Spinal cord (tissue), 10 donors: ENCODE results near the gene XPA. TPM values are rescaled to one million over a fixed set of nuclear protein-coding genes. Genes with fewer than 3 reads are reported as not detected.
"Not testable (repeated sequence)": the region's sequence is repeated elsewhere in the genome, so short reads cannot be mapped to it uniquely, and the experiment has no call there.

Source experiments
- DNase-seq, 6 donors: peaks; one replicate each; pipeline versions ENCODE4 v3.0.0 to v3.0.0-alpha.2; 2013 to 2015; ENCODE audit warnings: low spot score in 6 of 6, low read depth in 4 of 6
- H3K27ac ChIP-seq: one replicate; pipeline ENCODE4 v1.5.1; 2013; ENCODE audit warnings: low read depth, low read length, control low read depth
- H3K27me3 ChIP-seq: one replicate; pipeline ENCODE4 v1.6.1; 2013; ENCODE audit warnings: low read length; ENCODE audit not compliant: control insufficient read depth, insufficient read depth
- H3K36me3 ChIP-seq: one replicate; pipeline ENCODE4 v1.6.1; 2013; ENCODE audit warnings: low read length; ENCODE audit not compliant: control insufficient read depth, insufficient read depth
- H3K4me1 ChIP-seq: one replicate; pipeline ENCODE4 v1.6.1; 2013; ENCODE audit warnings: low read length; ENCODE audit not compliant: control insufficient read depth, insufficient read depth
- H3K4me3 ChIP-seq: one replicate; pipeline ENCODE4 v1.5.1; 2013; ENCODE audit warnings: low read depth, low read length, control low read depth
- H3K9me3 ChIP-seq: one replicate; pipeline ENCODE4 v1.6.1; 2013; ENCODE audit warnings: low read length; ENCODE audit not compliant: control insufficient read depth, insufficient read depth
- WGBS: methylation state at CpG from one replicate; pipeline ENCODE4 v1.1.5; 2013; ENCODE audit warnings: missing lambda C conversion rate; ENCODE audit not compliant: insufficient coverage; 5-methylcytosine and 5-hydroxymethylcytosine counted together
- polyA plus RNA-seq, 2 donors: library from polyadenylated mRNA; unstranded; fragments of 120-200 nt; gene quantifications; one replicate each; pipeline ENCODE4 v1.2.1, GENCODE V29; 2013; ENCODE audit not compliant: insufficient read length in 2 of 2
- total RNA-seq, 2 donors: library from RNA; depleted of rRNA in 1 of 2; stranded (reverse); fragments of 120-200 nt in 1 of 2; fragments of >200 nt in 1 of 2; gene quantifications; one replicate each; pipeline versions ENCODE4 v1.2.3 to v1.2.4, GENCODE V29; 2013 to 2014
- donor health status: healthy.

Gene XPA
- total and polyA plus RNA-seq, 4 donors, result 19.2 to 40.0 (median 29.7) TPM

GRCh38 chr9:97704851-97705250, 7.7 kb upstream of the XPA start:
- 83% methylated on average over 3 of the region's 4 CpGs for WGBS
- H3K4me1 ChIP-seq, result no peaks in the 10 kb centered on the region
- no peaks in the 10 kb centered on the region for H3K9me3 ChIP-seq
- H3K27me3 ChIP-seq, result no peaks in the 10 kb centered on the region
- no peaks in the 10 kb centered on the region for H3K36me3 ChIP-seq
- H3K27ac ChIP-seq, result no peak overlapping the region
- DNase-seq, result no peak
- no peak overlapping the region for H3K4me3 ChIP-seq

DNA sequence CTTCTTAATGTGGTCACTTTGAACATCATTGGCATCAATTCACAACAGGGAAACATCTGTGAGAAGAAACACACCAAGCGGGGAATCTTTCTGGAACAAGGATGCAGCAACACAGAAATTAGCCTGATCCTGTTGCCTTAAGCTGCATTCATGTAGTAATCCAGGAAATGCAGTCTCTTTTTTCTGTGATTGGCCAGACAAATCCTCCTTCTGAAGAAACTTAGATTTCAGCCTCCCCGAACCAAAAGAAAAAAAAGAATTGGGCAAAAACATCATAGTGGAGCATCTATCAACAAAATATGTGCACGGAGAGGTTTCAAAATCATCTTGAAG, 7.2 kb upstream of the XPA start:
- Histone ChIP-seq H3K27me3 (no peaks in the 10 kb centered on the region), H3K36me3 (no peaks in the 10 kb centered on the region), H3K27ac (no peak overlapping the region), H3K9me3 (no peaks in the 10 kb centered on the region), H3K4me3 (no peak overlapping the region), H3K4me1 (no peaks in the 10 kb centered on the region)
- no peak for DNase-seq
- no CpG with 5 or more reads among the region's 3 CpGs for WGBS

DNA sequence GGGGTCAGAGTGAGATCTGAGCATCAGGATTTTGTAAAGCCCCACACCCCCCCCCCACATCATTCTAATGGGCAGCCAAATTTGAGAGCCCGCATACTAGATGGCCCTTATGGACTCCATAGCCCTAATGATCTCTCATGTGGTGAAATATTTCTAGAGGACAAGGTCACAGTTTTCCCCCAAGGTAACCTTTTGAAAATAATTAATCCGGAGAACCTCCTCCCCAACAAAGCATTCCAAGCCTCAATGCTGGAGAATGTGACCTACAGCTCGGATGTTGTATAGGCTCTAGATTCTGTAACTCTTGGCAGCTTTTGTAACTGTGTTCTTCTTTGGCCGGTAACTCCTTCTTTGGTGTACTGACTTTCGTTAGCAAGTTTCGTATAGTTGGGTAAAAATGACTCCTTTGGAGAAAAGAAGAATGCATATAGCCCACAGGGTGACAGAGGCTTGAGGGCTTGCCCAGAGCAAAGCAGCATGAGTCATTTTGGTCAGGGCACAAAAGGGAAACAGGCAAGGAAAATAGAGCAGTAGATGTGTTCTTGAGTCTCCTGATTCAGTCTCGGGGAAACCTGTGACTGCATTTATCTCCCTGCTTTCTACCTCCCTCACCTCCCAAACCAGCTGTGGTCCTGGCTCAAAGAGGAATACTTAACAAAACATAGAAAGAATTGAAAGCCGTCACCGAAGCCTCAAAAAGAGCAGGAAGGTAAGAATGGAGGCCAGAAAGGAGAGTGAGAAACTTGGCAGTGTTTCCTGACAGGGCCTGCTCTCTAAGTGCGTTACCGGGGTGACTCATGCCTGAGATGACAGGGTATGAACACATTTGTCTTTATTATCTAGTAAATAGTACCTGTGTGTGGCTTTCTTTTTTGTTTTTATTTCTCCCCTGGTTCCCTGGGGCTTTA, 6.6 kb upstream of the XPA start:
- WGBS, result 70% methylated on average over 5 of the region's 11 CpGs
- Histone ChIP-seq H3K36me3 (no peaks in the 10 kb centered on the region), H3K27ac (no peak overlapping the region), H3K27me3 (no peaks in the 10 kb centered on the region), H3K4me3 (no peak overlapping the region), H3K9me3 (no peaks in the 10 kb centered on the region), H3K4me1 (no peaks in the 10 kb centered on the region)
- DNase-seq, result peak in 1 of 6 donors; percentile 6

DNA sequence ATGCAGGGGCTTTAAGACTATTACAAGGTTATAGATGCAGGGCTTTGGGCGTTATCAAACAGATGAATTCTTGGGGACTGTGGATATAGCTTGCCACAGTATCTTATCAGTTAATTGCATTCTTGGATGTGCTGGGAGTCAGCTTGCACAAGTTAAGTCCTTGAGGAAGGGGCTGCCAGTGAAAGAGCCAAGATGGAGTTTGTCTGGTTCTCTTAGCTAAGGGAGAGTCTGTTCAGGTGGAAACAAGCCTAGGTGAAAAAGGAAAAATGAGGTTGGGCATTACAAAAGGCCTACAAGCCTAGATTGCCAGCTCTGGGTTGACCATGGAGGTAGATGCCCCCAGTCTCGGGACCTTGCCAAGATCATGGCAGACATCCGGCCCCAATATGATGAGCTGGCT, 2.7 kb upstream of the XPA start:
- not testable (repeated sequence) for H3K9me3 ChIP-seq, H3K27ac ChIP-seq, DNase-seq, H3K36me3 ChIP-seq, H3K27me3 ChIP-seq, H3K4me1 ChIP-seq, H3K4me3 ChIP-seq
- 97% methylated on average over 3 of the region's 3 CpGs for WGBS

DNA sequence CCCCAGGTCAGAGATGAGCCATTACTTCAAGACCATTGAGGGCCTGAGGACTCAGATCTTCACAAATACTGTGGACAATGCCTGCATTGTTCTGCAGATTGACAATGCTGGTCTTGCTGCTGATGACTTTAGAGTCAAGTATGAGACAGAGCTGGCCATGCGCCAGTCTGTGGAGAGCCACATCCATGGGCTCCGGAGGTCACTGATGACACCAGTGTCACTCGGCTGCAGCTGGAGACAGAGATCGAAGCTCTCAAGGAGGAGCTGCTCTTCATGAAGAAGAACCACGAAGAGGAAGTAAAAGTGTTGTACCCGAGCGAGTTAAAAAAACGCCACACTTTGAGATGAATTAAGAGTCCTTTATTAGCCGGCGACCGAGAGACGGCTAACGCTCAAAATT, 2.1 kb upstream of the XPA start:
- H3K27ac ChIP-seq, H3K4me1 ChIP-seq, H3K36me3 ChIP-seq, DNase-seq, H3K9me3 ChIP-seq, H3K27me3 ChIP-seq, H3K4me3 ChIP-seq: not testable (repeated sequence)
- 85% methylated on average over 13 of the region's 13 CpGs for WGBS

DNA sequence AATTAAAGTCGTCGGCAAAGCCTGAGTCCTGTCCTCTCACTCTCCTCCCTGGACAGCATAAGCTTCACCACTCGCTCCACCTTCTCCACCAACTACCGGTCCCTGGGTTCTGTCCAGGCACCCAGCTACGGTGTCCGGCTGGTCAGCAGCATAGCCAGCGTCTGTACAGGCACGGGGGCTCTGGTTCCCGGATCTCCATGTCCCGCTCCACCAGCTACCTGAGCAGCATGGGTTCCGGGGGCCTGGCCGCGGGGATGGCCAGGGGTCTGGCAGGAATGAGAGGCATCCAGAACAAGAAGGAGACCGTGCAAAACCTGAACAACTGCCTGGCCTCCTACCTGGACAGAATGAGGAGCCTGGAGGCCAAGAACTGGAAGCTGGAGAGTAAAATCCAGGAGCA, 1.7 kb upstream of the XPA start:
- Histone ChIP-seq H3K27me3 (no peaks in the 10 kb centered on the region), H3K27ac (no peak overlapping the region), H3K9me3 (no peaks in the 10 kb centered on the region), H3K4me1 (no peaks in the 10 kb centered on the region), H3K4me3 (no peak overlapping the region), H3K36me3 (no peaks in the 10 kb centered on the region)
- no peak for DNase-seq
- 92% methylated on average over 14 of the region's 14 CpGs for WGBS

GRCh38 chr9:97697837-97698236, 697 bp upstream of the XPA start:
- Histone ChIP-seq H3K36me3 (no peaks in the 10 kb centered on the region), H3K9me3 (no peaks in the 10 kb centered on the region), H3K4me1 (no peaks in the 10 kb centered on the region), H3K4me3 (peak overlapping the region; percentile 90), H3K27ac (peak overlapping the region; percentile 90), H3K27me3 (no peaks in the 10 kb centered on the region)
- 57% methylated on average over 1 of the region's 1 CpG for WGBS
- peak in 2 of 6 donors; percentile 4 to 7 for DNase-seq

DNA sequence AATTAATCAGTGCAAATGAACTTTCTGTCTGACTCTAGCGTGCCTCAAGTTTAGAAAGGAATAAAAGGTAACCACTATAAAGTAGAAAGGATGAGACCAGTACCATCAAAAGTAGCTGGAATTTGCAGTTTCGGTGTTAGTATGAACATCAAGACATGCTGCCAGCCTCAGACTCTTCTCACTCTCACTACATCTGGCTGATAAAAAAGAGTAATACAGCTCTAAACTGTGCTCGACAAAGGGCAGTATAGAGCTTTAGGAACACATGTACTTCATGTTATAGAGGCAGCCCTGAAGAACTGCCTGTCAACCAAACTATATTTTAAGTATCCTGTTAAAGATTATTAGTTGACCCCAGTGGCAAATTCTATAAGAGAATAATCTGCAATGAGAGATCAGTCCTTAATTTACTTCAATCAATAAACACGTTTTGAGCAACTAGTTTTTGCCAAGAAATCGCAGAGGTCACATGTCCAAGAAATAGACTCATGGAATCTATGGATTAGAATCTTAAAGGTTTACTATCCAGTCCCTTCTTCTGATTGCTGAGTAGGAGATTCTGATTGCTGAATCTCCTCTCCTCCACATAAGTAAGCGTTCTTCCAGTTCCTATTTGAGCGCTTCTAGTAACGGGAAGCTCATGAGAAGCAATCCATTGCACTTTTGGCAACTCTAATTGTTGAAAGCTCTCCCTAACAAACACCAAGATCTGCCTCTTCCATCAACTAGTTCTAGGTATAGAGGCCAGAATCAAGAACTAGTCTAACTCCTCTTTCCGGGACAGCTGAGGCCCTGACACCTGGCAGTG, 941 bp downstream of the XPA start:
- peak in 2 of 6 donors; percentile 2 to 43 for DNase-seq
- Histone ChIP-seq H3K4me3 (peak overlapping the region; percentile 90), H3K9me3 (no peaks in the 10 kb centered on the region), H3K27ac (peak overlapping the region; percentile 90), H3K27me3 (no peaks in the 10 kb centered on the region), H3K36me3 (peaks cover 4% of the 10 kb centered on the region), H3K4me1 (no peaks in the 10 kb centered on the region)
- WGBS, result 0% methylated on average over 3 of the region's 9 CpGs

GRCh38 chr9:97695390-97695789, 1.8 kb downstream of the XPA start:
- no peaks in the 10 kb centered on the region for H3K27me3 ChIP-seq
- 20% methylated on average over 1 of the region's 3 CpGs for WGBS
- H3K36me3 ChIP-seq, result peaks cover 11% of the 10 kb centered on the region
- no peaks in the 10 kb centered on the region for H3K9me3 ChIP-seq
- no peak overlapping the region for H3K4me3 ChIP-seq
- no peaks in the 10 kb centered on the region for H3K4me1 ChIP-seq
- DNase-seq, result no peak
- no peak overlapping the region for H3K27ac ChIP-seq
